Purkinje cell (primary cell): ENCODE results near the gene TMUB1. TPM values are rescaled to one million over a fixed set of nuclear protein-coding genes. Genes with fewer than 3 reads are reported as not detected.

Source experiments
- polyA plus RNA-seq: library from polyadenylated mRNA; unstranded; fragments of >200 nt; fragmentation: Nextera tagmentation; gene quantifications from 2 replicates; pipeline ENCODE4 v1.2.1, GENCODE V29; 2014

Gene TMUB1
- 0.53 TPM in 1 of 2 replicates, not detected in the other for polyA plus RNA-seq

DNA sequence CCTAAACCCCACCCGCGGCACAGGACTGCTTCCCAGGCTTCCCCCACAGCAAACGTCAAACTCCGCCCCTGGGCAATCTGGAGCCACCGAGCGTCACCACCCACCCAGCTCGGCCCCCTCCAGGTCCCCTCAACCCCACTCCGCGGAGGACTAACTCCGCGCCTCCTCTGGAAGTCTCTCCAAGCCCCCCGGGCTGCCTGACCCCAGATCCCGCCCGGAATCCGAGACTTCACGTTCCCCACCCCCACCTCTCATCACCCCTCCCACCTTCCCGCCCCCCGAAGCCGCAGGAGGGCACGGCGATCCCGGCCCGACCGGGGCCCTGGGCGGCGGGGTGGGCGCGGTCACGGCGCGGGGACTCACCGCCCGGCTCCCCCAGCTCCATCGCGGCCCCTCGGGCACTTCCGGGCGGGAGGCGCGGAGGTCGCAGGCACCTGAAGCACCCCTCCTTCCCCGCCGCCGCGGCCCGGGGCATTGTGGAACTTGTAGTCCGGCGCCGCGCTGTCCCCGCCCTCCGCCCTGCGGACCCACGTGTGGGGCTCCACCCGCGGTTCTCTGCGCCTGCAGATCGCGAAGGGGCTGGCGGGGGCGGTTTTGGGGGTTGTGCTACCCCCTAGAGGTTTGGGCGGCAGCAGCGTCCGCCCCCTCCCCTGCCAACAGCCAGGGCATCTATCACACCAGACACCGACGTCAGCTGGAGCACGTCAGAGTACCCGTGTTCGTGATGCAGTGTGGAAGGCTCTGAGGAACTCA is at the start of gene TMUB1:
TSS of gene TMUB1 (minus strand) at position 423 of the 753 bp plus-strand sequence. CDS start 930 bp downstream, outside the sequence.

DNA sequence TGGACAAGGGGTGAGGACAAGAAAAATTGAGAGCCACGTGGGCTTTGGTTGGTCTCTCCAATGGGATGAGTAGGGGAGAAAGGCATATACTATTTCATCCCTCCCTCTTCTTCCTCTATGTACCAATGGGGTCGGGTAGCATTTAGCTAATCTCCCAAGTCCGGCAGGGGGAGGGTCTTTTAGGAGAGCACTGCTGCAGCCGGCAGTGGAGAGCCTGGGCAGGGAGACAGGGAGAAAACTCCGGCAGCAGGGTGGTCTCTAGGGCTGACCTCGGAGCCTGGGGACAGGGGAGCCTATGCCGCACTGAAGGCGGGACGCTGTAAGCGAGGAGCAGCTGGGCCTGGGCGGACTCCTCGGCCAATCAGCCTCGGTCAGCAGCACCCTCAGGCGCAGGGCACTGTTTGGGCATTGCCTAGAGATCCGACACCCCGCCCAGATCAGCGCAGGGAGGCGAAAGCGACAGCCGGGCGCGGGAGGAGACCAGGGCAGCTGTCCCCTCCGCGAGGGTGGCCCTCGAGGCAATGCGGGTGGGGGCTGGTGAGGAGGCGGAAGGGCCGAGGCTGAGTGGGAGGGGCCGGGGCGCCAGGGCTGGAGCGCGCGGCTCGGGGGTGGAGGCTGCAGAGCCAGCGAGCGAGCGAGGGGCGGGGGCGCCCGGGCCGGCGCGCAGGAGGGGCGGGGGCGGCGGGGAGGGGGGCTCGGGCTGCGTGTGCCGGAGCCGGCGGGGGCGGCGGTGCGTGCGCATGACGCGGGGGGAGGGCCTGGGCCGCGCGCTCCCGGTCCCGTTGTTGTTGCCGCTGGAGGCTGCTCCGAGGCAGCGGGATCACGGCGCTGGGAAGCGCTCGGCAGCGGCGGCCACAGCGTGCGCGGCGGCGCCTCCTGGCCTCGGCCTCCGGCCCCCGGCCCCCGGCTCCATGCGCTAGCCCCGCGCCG is 2.7 kb upstream of the TMUB1 start, which contains the start of gene AGAP3:
TSS of gene AGAP3 (plus strand) at position 785 of the 930 bp plus-strand sequence. CDS start 267 bp downstream, outside the sequence.

DNA sequence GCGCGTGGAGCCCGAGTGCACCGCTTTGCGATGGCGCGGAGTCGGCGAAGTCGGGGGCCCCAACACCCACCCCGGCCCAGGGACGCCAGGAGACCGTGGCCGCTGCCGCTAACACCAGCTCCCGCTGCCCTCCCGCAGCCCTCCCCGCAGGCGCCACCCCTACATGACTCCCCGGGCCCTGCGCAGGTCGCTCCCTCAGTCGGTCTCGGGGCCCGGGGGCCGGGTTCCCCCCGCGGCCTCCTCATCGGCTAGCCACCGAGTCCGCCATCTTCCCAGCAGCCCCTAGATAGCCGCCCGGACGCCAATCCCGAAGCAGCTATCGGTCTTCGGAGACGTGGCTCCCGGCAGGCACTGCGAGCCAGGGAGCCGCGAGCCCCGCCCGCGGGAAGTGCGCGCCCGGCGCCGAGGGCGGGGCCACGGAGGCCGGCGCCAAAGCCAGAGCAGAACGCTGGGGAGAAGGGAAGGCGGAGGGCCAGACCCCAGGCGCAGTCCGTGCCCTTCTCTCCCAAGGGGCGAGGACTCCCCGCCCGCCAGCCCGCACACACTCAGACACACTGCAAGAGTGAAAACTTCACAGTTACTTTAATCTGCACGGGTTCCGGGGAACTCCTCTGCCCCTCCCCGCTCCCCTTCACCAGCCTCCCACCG is 2.6 kb downstream of the TMUB1 start, which contains the start of gene FASTK:
TSS of gene FASTK (minus strand) at position 288 of the 648 bp plus-strand sequence. CDS start at position 245, 43 bp downstream.

GRCh38 chr7:151059367-151060112 is 23.8 kb downstream of the TMUB1 start, which contains the start of gene SLC4A2:
Gene SLC4A2, plus strand, starts transcription at chr7:151059589. Its CDS starts 2,399 bp downstream, at chr7:151061988.

GRCh38 chr7:151057506-151057988 is 25.7 kb downstream of the TMUB1 start, which contains the start of gene CDK5:
Gene CDK5, minus strand, starts transcription at chr7:151057897. Its CDS starts 49 bp downstream, at chr7:151057848.

GRCh38 chr7:151047976-151048815 is 35.1 kb downstream of the TMUB1 start, which contains the start of gene ASIC3:
Gene ASIC3, plus strand, starts transcription at chr7:151048531. Its CDS starts 355 bp downstream, at chr7:151048886.

Other genes starting within 250 kb of the TMUB1 start
- gene AOC1, start 231.0 kb downstream of the TMUB1 start, polyA plus RNA-seq = not detected in 2 replicates
- 4.1 and 6.4 TPM in 2 replicates for gene KCNH2, start 105.2 kb downstream of the TMUB1 start, polyA plus RNA-seq
- gene NOS3, start 92.5 kb downstream of the TMUB1 start, polyA plus RNA-seq = not detected in 2 replicates
- gene ATG9B, start 59.0 kb downstream of the TMUB1 start, polyA plus RNA-seq = 2.2 TPM in 2 replicates
- gene ABCB8, start 55.0 kb downstream of the TMUB1 start, polyA plus RNA-seq = 2.3 and 3.6 TPM in 2 replicates
- gene ASIC3, start 35.0 kb downstream of the TMUB1 start, polyA plus RNA-seq = 3.1 and 3.3 TPM in 2 replicates
- 109 and 121 TPM in 2 replicates for gene CDK5, start 25.6 kb downstream of the TMUB1 start, polyA plus RNA-seq
- 2.2 and 8.2 TPM in 2 replicates for gene SLC4A2, start 23.9 kb downstream of the TMUB1 start, polyA plus RNA-seq
- 1.3 and 1.9 TPM in 2 replicates for gene FASTK, start 2.7 kb downstream of the TMUB1 start, polyA plus RNA-seq
- 15.5 and 22.0 TPM in 2 replicates for gene AGAP3, start 3.0 kb upstream of the TMUB1 start, polyA plus RNA-seq
- gene GBX1, start 84.2 kb upstream of the TMUB1 start, polyA plus RNA-seq = not detected in 2 replicates
- gene ASB10, start 103.8 kb upstream of the TMUB1 start, polyA plus RNA-seq = not detected in 2 replicates
- gene H2BK1, start 127.0 kb upstream of the TMUB1 start, polyA plus RNA-seq = not detected in 2 replicates
- 11.9 and 16.6 TPM in 2 replicates for gene ABCF2, start 143.7 kb upstream of the TMUB1 start, polyA plus RNA-seq
- 0.94 and 2.9 TPM in 2 replicates for gene CHPF2, start 149.0 kb upstream of the TMUB1 start, polyA plus RNA-seq
- 9.6 and 10.6 TPM in 2 replicates for gene SMARCD3, start 165.2 kb upstream of the TMUB1 start, polyA plus RNA-seq